ENCODE measurements around the gene FMR1.

DNA sequence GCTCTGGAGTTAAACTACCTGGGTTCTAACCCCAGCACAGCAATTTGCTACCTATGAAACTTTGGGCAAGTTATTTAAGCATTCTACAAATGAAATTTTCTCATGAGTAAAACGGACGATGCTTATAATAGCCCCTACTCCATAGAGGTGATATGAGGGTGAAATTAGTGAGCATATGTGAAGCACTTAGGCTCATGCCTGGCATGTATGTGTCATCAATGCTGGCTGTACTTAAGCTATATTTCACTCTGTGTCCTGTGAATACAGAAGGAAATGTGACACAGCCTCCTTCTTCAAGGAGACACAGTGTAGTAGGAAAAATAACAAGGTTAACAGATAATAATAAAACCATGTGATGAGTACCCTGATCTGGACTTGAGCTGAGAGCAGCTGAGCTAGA, 49.0 kb downstream of the FMR1 start:
- TF ChIP-seq POLR2AphosphoS5 (IDR thresholded peaks at IDR 0.05) (no peak), POLR2A (IDR thresholded peaks at IDR 0.05; ENCODE audit: low read depth) (no peak), EP300 (IDR thresholded peaks at IDR 0.05) (no peak)
- TF ChIP-seq, protein P1, sequence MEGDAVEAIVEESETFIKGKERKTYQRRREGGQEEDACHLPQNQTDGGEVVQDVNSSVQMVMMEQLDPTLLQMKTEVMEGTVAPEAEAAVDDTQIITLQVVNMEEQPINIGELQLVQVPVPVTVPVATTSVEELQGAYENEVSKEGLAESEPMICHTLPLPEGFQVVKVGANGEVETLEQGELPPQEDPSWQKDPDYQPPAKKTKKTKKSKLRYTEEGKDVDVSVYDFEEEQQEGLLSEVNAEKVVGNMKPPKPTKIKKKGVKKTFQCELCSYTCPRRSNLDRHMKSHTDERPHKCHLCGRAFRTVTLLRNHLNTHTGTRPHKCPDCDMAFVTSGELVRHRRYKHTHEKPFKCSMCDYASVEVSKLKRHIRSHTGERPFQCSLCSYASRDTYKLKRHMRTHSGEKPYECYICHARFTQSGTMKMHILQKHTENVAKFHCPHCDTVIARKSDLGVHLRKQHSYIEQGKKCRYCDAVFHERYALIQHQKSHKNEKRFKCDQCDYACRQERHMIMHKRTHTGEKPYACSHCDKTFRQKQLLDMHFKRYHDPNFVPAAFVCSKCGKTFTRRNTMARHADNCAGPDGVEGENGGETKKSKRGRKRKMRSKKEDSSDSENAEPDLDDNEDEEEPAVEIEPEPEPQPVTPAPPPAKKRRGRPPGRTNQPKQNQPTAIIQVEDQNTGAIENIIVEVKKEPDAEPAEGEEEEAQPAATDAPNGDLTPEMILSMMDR (IDR thresholded peaks at IDR 0.05), result no peak

All from esophagus muscularis mucosa (tissue), 4 donors.